A549 (cell line): ENCODE data around the gene PIN1.

ENCODE experiments used
- BHLHE40 ChIP-seq: IDR thresholded peaks from 2 replicates; pipeline ENCODE4 v1.6.1; 2012; ENCODE audit warnings: low read depth, low read length, inconsistent platforms
- CTCF ChIP-seq: fragments of >200 bp; sonication (Bioruptor Twin); formaldehyde crosslinking; IDR thresholded peaks from 3 replicates; pipeline ENCODE4 v1.5.1; 2016
- EP300 ChIP-seq, 2 experiments: fragments of >200 bp; sonication (Bioruptor Twin); formaldehyde crosslinking; IDR thresholded peaks; 2 replicates in 1 of 2; 3 replicates in 1 of 2; pipeline ENCODE4 v1.6.1; 2016 to 2017
- ESRRA ChIP-seq: fragments of 150-350 bp; IDR thresholded peaks from 2 replicates; pipeline ENCODE4 v1.6.1; 2014; ENCODE audit warnings: mild to moderate bottlenecking, low read length, borderline replicate concordance
- HOXB5 ChIP-seq: fragments of 250-450 bp; sonication (Bioruptor Pico); IDR thresholded peaks from 2 replicates; pipeline ENCODE4 v1.5.0; 2020; ENCODE audit warnings: mild to moderate bottlenecking, moderate library complexity
- POLR2A ChIP-seq: IDR thresholded peaks from 2 replicates; pipeline ENCODE4 v1.6.1; 2012; ENCODE audit warnings: mild to moderate bottlenecking, low read length
- SMC3 ChIP-seq: fragments of >200 bp; sonication (Bioruptor Twin); formaldehyde crosslinking; IDR thresholded peaks from 3 replicates; pipeline ENCODE4 v1.6.1; 2018; ENCODE audit warnings: inconsistent platforms
- USF2 ChIP-seq: fragments of 450-650 bp; IDR thresholded peaks from 2 replicates; pipeline ENCODE4 v1.6.1; 2014; ENCODE audit warnings: antibody characterized with exemption

- TF ChIP-seq POLR2A (no peak), SMC3 (no peak), EP300 (IDR thresholded peaks at IDR 0.05) (no peak), CTCF (no peak), ESRRA (no peak), BHLHE40 (no peak), HOXB5 (CRISPR knock-in tag) (no peak), USF2 (no peak)
These were observed 24.0 kb upstream of the PIN1 start for GRCh38 chr19:9811139-9811538.
